ENCODE data around the gene KRT16. TPM values are rescaled to one million over a fixed set of nuclear protein-coding genes. Genes with fewer than 3 reads are reported as not detected.

KRT16 gene
- total RNA-seq, 1 donor from 2014 or later: not detected

GRCh38 chr17:41571561-41572434, 40.8 kb downstream of the KRT16 start, which contains the start of gene KRT9:
Gene KRT9, minus strand, starts transcription at chr17:41572059. Its CDS starts 67 bp downstream, at chr17:41571992.
- Histone ChIP-seq H3K36me3 (no peaks in the 10 kb centered on the region), H3K9me3 (no peaks in the 10 kb centered on the region), H3K4me3 (no peak within 1 kb of the TSS), H3K27ac (no peak within 1 kb of the TSS), H3K27me3 (peaks cover 6% of the 10 kb centered on the region), H3K4me1 (no peaks in the 10 kb centered on the region)
- no peak for TF ChIP-seq CTCF (IDR thresholded peaks at IDR 0.05)
- intact Hi-C loops (cut with DNase I): no loop called here
- DNase-seq (no peak), ATAC-seq (no peak)

DNA sequence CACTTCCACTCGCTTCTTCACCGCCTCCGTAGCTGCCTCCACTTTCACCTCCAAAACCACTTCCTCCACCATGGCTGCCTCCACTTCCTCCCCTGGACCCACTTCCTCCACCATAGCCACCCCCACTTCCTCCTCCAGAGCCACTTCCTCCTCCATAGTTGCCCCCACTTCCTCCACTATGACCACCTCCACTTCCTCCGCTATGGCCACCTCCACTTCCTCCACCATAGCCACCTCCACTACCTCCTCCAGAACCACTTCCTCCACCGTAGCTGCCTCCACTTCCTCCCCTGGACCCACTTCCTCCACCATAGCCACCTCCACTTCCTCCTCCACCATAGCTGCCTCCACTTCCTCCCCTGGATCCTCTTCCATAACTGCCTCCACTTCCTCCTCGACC, 45.2 kb downstream of the KRT16 start:
- H3K27ac ChIP-seq: no peak overlapping the region
- H3K4me1 ChIP-seq: no peaks in the 10 kb centered on the region
- DNase-seq: no peak
- H3K4me3 ChIP-seq: no peak overlapping the region
- peaks cover 4% of the 10 kb centered on the region for H3K27me3 ChIP-seq
- no peak for ATAC-seq
- intact Hi-C loops (cut with DNase I): no loop called here
- TF ChIP-seq CTCF (IDR thresholded peaks at IDR 0.05): no peak
- H3K36me3 ChIP-seq: no peaks in the 10 kb centered on the region
- no peaks in the 10 kb centered on the region for H3K9me3 ChIP-seq

DNA sequence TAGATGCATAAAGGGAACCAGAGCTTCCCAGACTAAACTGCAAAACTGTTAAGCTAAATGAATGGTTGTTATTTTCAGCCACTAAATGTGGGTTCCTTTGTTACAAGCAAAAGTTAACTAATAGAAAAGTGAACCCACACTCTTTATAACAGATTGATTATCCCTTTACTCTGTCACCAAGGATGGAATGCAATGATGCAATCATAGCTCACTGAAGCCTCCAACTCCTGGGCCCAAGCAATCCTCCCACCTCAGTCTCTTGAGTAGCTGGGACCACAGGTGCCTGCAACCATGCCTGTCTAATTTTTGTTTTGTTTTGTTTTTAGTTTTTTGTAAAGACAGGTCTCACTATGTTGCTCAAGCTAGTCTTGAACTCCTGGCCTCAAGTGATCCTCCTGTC, 47.2 kb downstream of the KRT16 start:
- ATAC-seq: no peak
- Histone ChIP-seq H3K36me3 (no peaks in the 10 kb centered on the region), H3K27me3 (no peaks in the 10 kb centered on the region), H3K4me3 (no peak overlapping the region), H3K27ac (no peak overlapping the region), H3K4me1 (no peaks in the 10 kb centered on the region), H3K9me3 (no peaks in the 10 kb centered on the region)
- DNase-seq: no peak
- TF ChIP-seq CTCF (IDR thresholded peaks at IDR 0.05): no peak
- intact Hi-C loops (cut with DNase I): no loop called here

DNA sequence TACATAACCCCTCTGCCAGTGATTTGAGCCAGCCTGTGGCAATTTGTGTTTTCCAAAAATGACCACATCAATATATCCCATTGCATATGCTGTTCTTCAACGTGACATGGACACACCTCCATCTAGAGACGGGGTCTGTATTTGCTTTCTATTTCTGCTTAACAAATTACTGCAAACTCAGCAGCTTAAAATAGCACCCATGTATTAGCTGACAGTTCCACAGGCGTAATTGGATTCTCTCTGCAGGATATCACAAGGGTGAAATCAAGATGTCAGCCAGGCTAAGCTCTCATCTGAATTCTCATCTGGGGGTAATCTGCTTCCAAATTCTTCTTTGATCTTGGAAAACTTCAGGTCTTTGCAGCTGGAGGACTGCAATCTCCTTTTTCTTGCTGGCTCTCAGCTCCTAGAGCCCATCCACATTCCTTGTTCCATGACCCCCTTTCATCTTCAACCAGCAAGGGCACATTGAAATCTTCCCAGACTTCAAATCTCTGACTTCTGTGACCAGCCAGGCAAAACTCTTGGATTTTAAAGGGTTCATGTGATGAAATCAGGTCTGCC, 48.9 kb downstream of the KRT16 start:
- no peak overlapping the region for H3K27ac ChIP-seq
- no peak for DNase-seq
- intact Hi-C loops (cut with DNase I): no loop called here
- H3K36me3 ChIP-seq: no peaks in the 10 kb centered on the region
- no peaks in the 10 kb centered on the region for H3K27me3 ChIP-seq
- no peak for ATAC-seq
- TF ChIP-seq CTCF (IDR thresholded peaks at IDR 0.05): no peak
- H3K9me3 ChIP-seq: no peaks in the 10 kb centered on the region
- H3K4me1 ChIP-seq: no peaks in the 10 kb centered on the region
- H3K4me3 ChIP-seq: no peak overlapping the region

DNA sequence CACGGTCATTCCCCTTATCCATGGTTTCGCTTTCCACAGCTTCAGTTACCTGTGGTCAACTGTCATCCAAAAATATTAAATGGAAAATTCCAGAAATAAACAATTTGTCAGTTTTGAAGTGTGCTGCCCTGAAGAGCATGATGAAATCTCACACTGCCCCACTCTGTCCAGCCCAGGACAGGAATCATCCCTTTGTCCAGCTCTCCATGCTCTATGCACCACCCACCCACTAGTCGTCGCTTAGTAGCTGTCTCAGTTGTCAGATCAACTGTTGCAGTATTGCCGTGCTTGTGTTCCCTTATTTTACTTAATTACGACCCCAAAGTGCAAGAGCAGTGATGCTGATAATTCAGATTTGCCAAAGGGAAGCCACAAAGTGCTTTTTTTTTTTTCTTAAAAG, 51.0 kb downstream of the KRT16 start:
- DNase-seq: no peak
- H3K27me3 ChIP-seq: no peaks in the 10 kb centered on the region
- TF ChIP-seq CTCF (IDR thresholded peaks at IDR 0.05): no peak

More for the DNA sequence above, 51.0 kb downstream of the KRT16 start:
- H3K9me3 ChIP-seq: no peaks in the 10 kb centered on the region
- no peak overlapping the region for H3K4me3 ChIP-seq
- intact Hi-C loops (cut with DNase I): no loop called here
- no peak for ATAC-seq
- H3K4me1 ChIP-seq: no peaks in the 10 kb centered on the region
- no peak overlapping the region for H3K27ac ChIP-seq
- H3K36me3 ChIP-seq: no peaks in the 10 kb centered on the region

Other genes starting within 250 kb of the KRT16 start
- gene KRT33B, start 243.0 kb downstream of the KRT16 start, total RNA-seq: not detected
- not detected for gene KRT34, start 230.5 kb downstream of the KRT16 start, total RNA-seq
- not detected for gene KRT31, start 215.2 kb downstream of the KRT16 start, total RNA-seq
- not detected for gene KRT37, start 188.2 kb downstream of the KRT16 start, total RNA-seq
- gene KRT38, start 171.8 kb downstream of the KRT16 start, total RNA-seq: not detected
- not detected for gene KRT32, start 145.4 kb downstream of the KRT16 start, total RNA-seq
- gene KRT35, start 131.6 kb downstream of the KRT16 start, total RNA-seq: not detected
- gene KRT36, start 122.9 kb downstream of the KRT16 start, total RNA-seq: not detected
- 5.5 TPM for gene KRT13, start 107.2 kb downstream of the KRT16 start, total RNA-seq
- 24.3 TPM for gene KRT15, start 93.9 kb downstream of the KRT16 start, total RNA-seq
- gene KRT19, start 84.5 kb downstream of the KRT16 start, total RNA-seq: 321 TPM
- gene KRT9, start 40.7 kb downstream of the KRT16 start, total RNA-seq: not detected
- gene KRT14, start 25.9 kb downstream of the KRT16 start, total RNA-seq: not detected
- gene KRT17, start 11.8 kb upstream of the KRT16 start, total RNA-seq: 5.9 TPM
- 974 TPM for gene EIF1, start 76.1 kb upstream of the KRT16 start, total RNA-seq
- not detected for gene GAST, start 99.6 kb upstream of the KRT16 start, total RNA-seq
- 0.58 TPM for gene HAP1, start 121.9 kb upstream of the KRT16 start, total RNA-seq
- 109 TPM for gene JUP, start 173.9 kb upstream of the KRT16 start, total RNA-seq
- 9.5 TPM for gene P3H4, start 199.2 kb upstream of the KRT16 start, total RNA-seq
- gene FKBP10, start 200.2 kb upstream of the KRT16 start, total RNA-seq: 34.5 TPM
- gene NT5C3B, start 223.5 kb upstream of the KRT16 start, total RNA-seq: 36.5 TPM
- gene KLHL10, start 225.1 kb upstream of the KRT16 start, total RNA-seq: 0.29 TPM

All from upper lobe of right lung (tissue), 1 donor.